OCI-LY1 (cell line): Measurements from ENCODE around the gene NDC1.

Experiments used
- H2AFZ ChIP-seq: fragments of 200-600 bp; sonication (generic), shearing (Covaris generic); 2 replicates; pipeline ENCODE4 v1.6.0; 2014; ENCODE audit warnings: antibody characterized with exemption, mild to moderate bottlenecking, low read length
- H3F3A ChIP-seq: fragments of 200-600 bp; sonication (generic), shearing (Covaris generic); 2 replicates; pipeline ENCODE4 v1.6.0; 2014; ENCODE audit warnings: mild to moderate bottlenecking, antibody characterized with exemption, low read length, moderate library complexity; ENCODE audit not compliant: insufficient read depth
- H3K27ac ChIP-seq: fragments of 200-600 bp; sonication (generic); 2 replicates; pipeline ENCODE4 v1.5.1; 2014; ENCODE audit warnings: low read length, mixed run types, mild to moderate bottlenecking, low read depth; ENCODE audit not compliant: poor library complexity, severe bottlenecking
- H3K27me3 ChIP-seq: fragments of 200-600 bp; sonication (generic); 2 replicates; pipeline ENCODE4 v1.6.0; 2014; ENCODE audit warnings: antibody characterized with exemption, mild to moderate bottlenecking, low read length, moderate library complexity; ENCODE audit not compliant: insufficient read depth
- H3K36me3 ChIP-seq: fragments of 200-600 bp; sonication (generic); 2 replicates; pipeline ENCODE4 v1.6.1; 2014; ENCODE audit warnings: mild to moderate bottlenecking, antibody characterized with exemption, low read length, moderate library complexity, mixed read lengths; ENCODE audit not compliant: insufficient read depth
- H3K4me1 ChIP-seq: fragments of 200-600 bp; sonication (generic); 2 replicates; pipeline ENCODE4 v1.5.1; 2014; ENCODE audit warnings: mild to moderate bottlenecking, low read length, moderate library complexity; ENCODE audit not compliant: insufficient read depth, severe bottlenecking
- H3K4me2 ChIP-seq: fragments of 200-600 bp; sonication (generic), shearing (Covaris generic); 2 replicates; pipeline ENCODE4 v1.6.1; 2014; ENCODE audit warnings: low read length
- H3K4me3 ChIP-seq: fragments of 200-600 bp; sonication (generic); 2 replicates; pipeline ENCODE4 v1.5.1; 2014; ENCODE audit warnings: low read length, low read depth, mild to moderate bottlenecking, mixed read lengths; ENCODE audit not compliant: poor library complexity, severe bottlenecking
- H3K79me2 ChIP-seq: fragments of 200-600 bp; shearing (Covaris generic); 2 replicates; pipeline ENCODE4 v1.6.1; 2016; ENCODE audit warnings: mixed run types, low read length, mixed read lengths; ENCODE audit not compliant: insufficient read depth
- H3K9ac ChIP-seq: fragments of 200-600 bp; sonication (generic), shearing (Covaris generic); 2 replicates; pipeline ENCODE4 v1.6.1; 2014; ENCODE audit warnings: mild to moderate bottlenecking, low read length, mixed read lengths
- H3K9me2 ChIP-seq: fragments of 200-600 bp; sonication (generic), shearing (Covaris generic); 2 replicates; pipeline ENCODE4 v1.6.1; 2014; ENCODE audit warnings: low read depth, mild to moderate bottlenecking, low read length, mixed read lengths
- H3K9me3 ChIP-seq: fragments of 200-600 bp; shearing (Covaris generic); 2 replicates; pipeline ENCODE4 v1.6.1; 2014; ENCODE audit warnings: low read length, mixed read lengths
- H4K20me1 ChIP-seq: fragments of 200-600 bp; sonication (generic), shearing (Covaris generic); 2 replicates; pipeline ENCODE4 v1.6.0; 2016; ENCODE audit warnings: mild to moderate bottlenecking, low read length; ENCODE audit not compliant: insufficient read depth
- EZH2 ChIP-seq: fragments of 200-600 bp; sonication (generic), shearing (Covaris generic); IDR thresholded peaks from 2 replicates; pipeline ENCODE4 v1.8.0; 2017; ENCODE audit warnings: borderline replicate concordance, mixed run types, mild to moderate bottlenecking, antibody characterized with exemption, low read length, moderate library complexity, mixed read lengths
- TF ChIP-seq, protein P1 (sequence below): fragments of 200-600 bp; sonication (generic), shearing (Covaris generic); IDR thresholded peaks from 2 replicates; pipeline ENCODE4 v1.5.1; 2017; ENCODE audit warnings: mild to moderate bottlenecking, antibody characterized with exemption, low read length, moderate library complexity, mixed read lengths

The NDC1 gene

DNA sequence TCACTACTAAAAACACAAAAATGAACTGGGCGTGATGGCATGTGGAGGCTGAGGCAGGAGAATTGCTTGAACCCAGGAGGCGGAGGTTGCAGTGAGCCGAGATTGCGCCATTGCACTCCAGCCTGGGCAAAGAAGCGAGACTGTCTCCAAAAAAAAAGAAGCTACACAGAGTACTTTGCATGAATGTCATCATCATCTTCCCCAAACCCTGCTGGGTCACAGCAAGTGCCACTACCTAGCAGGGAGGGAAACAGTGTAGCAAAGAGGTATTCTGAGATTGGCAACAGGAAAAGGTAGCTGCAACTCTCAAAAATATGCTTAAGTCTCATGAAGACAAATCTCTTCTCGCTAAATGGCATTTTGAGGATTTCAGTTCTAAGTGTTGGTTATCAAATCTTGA, 12.8 kb downstream of the NDC1 start:
- H3K9ac ChIP-seq: no peak overlapping the region; the same call in 1 of the 2 replicates
- H3K79me2 ChIP-seq: peaks cover 11% of the 10 kb centered on the region; the same call in 1 of the 2 replicates
- H2AFZ ChIP-seq: no peak overlapping the region
- H3K36me3 ChIP-seq: peaks cover 90% of the 10 kb centered on the region
- no peaks in the 10 kb centered on the region for H3K27me3 ChIP-seq
- no peak for TF ChIP-seq EZH2
- TF ChIP-seq, protein P1, sequence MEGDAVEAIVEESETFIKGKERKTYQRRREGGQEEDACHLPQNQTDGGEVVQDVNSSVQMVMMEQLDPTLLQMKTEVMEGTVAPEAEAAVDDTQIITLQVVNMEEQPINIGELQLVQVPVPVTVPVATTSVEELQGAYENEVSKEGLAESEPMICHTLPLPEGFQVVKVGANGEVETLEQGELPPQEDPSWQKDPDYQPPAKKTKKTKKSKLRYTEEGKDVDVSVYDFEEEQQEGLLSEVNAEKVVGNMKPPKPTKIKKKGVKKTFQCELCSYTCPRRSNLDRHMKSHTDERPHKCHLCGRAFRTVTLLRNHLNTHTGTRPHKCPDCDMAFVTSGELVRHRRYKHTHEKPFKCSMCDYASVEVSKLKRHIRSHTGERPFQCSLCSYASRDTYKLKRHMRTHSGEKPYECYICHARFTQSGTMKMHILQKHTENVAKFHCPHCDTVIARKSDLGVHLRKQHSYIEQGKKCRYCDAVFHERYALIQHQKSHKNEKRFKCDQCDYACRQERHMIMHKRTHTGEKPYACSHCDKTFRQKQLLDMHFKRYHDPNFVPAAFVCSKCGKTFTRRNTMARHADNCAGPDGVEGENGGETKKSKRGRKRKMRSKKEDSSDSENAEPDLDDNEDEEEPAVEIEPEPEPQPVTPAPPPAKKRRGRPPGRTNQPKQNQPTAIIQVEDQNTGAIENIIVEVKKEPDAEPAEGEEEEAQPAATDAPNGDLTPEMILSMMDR: no peak
- no peaks in the 10 kb centered on the region for H3K9me3 ChIP-seq
- no peak overlapping the region; the same call in 1 of the 2 replicates for H3K4me2 ChIP-seq
- peaks cover 27% of the 10 kb centered on the region for H3K4me1 ChIP-seq
- H4K20me1 ChIP-seq: no peaks in the 10 kb centered on the region
- H3F3A ChIP-seq: no peaks in the 10 kb centered on the region
- no peaks in the 10 kb centered on the region for H3K9me2 ChIP-seq
- H3K4me3 ChIP-seq: no peak overlapping the region
- H3K27ac ChIP-seq: peak overlapping the region; percentile 10

DNA sequence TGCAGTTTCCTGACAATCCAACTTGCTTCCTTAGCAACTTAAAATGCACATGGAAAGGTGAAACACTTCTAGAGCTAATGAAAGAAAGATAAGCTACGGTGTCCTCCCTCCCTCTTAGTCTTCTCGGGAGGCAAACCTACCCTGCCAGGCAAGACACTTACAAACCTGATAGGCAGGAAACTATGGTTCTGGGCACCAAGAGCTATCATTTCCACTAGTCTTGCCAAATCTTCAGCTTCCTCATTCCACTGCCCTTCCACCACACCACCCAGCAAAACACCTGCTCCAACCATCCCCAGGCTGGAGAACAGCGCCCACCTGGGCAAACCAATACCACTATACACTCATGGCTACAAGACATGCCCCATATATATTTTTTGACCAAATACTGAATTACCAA, 15.2 kb downstream of the NDC1 start:
- Histone ChIP-seq H3K4me1 (peaks cover 27% of the 10 kb centered on the region), H4K20me1 (no peaks in the 10 kb centered on the region), H3K27me3 (no peaks in the 10 kb centered on the region), H3K9me3 (no peaks in the 10 kb centered on the region), H3K79me2 (peaks cover 16% of the 10 kb centered on the region; the same call in 1 of the 2 replicates), H3F3A (no peaks in the 10 kb centered on the region), H3K4me3 (no peak overlapping the region), H3K4me2 (no peak overlapping the region), H3K27ac (no peak overlapping the region), H3K9ac (no peak overlapping the region), H3K36me3 (peaks cover 98% of the 10 kb centered on the region), H3K9me2 (no peaks in the 10 kb centered on the region), H2AFZ (no peak overlapping the region)
- no peak for TF ChIP-seq EZH2
- TF ChIP-seq, protein P1: no peak

DNA sequence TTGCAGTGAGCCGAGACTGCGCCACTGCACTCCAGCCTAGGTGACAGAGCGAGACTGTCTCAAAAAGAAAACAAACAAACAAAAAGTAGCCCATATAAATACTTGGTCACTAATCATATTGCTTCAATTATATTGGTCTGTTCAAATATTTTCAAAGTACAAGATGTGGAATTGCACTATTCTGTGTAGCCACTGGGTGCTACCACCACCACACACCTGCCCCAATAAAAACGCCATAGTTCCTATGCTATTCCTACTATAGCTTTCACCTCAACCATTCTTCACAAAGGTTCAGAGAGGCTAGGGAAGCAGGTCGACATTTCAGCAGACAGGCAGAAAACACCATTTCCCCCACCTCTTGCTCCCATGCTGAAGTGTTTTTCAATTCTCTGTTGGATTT, 16.7 kb downstream of the NDC1 start:
- Histone ChIP-seq H3K27ac (no peak overlapping the region), H3K4me2 (no peak overlapping the region), H3K4me1 (peaks cover 18% of the 10 kb centered on the region), H3K36me3 (peaks cover 98% of the 10 kb centered on the region), H2AFZ (no peak overlapping the region), H3K4me3 (no peak overlapping the region), H3K9me2 (no peaks in the 10 kb centered on the region), H4K20me1 (no peaks in the 10 kb centered on the region), H3K27me3 (no peaks in the 10 kb centered on the region), H3K79me2 (peaks cover 21% of the 10 kb centered on the region; the same call in 1 of the 2 replicates), H3K9ac (no peak overlapping the region), H3K9me3 (no peaks in the 10 kb centered on the region), H3F3A (no peaks in the 10 kb centered on the region)
- TF ChIP-seq EZH2: no peak
- TF ChIP-seq, protein P1: peak; percentile 31; the same call in 1 of the 2 replicates
